K562 (cell line): ENCODE results near the gene TRAPPC4. TPM values are rescaled to one million over a fixed set of nuclear protein-coding genes. Genes with fewer than 3 reads are reported as not detected.

Experiments used
- ATF7 ChIP-seq: fragments of 450-650 bp; IDR thresholded peaks from 2 replicates; pipeline ENCODE4 v1.7.1; 2014; ENCODE audit warnings: mild to moderate bottlenecking, moderate library complexity
- BCOR ChIP-seq: fragments of 450-650 bp; IDR thresholded peaks from 2 replicates; pipeline ENCODE4 v1.6.1; 2016
- C11orf30 ChIP-seq: fragments of 450-650 bp; IDR thresholded peaks from 2 replicates; pipeline ENCODE4 v1.6.1; 2016; ENCODE audit warnings: low read depth, mild to moderate bottlenecking
- CEBPG ChIP-seq, 3 experiments: fragments of 200-800 bp in 1 of 3; sonication (Bioruptor generic) in 1 of 3; sonication (generic) in 1 of 3; formaldehyde crosslinking in 1 of 3; IDR thresholded peaks in 2 of 3; conservative IDR thresholded peaks in 1 of 3; 2 replicates each; pipeline versions ENCODE4 v1.6.1 to v1.8.0; 2016 to 2022; ENCODE audit warnings: missing compliant biosample characterization in 2 of 3, missing genetic modification characterization in 2 of 3, mild to moderate bottlenecking in 1 of 3, missing genetic modification reagents in 1 of 3
- CREM ChIP-seq: IDR thresholded peaks from 2 replicates; pipeline ENCODE4 v1.6.1; 2014; ENCODE audit warnings: antibody characterized with exemption, low read depth
- DPF2 ChIP-seq: fragments of 450-650 bp; IDR thresholded peaks from 2 replicates; pipeline ENCODE4 v1.6.1; 2016
- EP300 ChIP-seq: IDR thresholded peaks from 2 replicates; pipeline ENCODE4 v1.6.1; 2012; ENCODE audit warnings: low read length, improper control_type of control experiment
- ESRRA ChIP-seq: fragments of 450-650 bp; IDR thresholded peaks from 2 replicates; pipeline ENCODE4 v1.6.1; 2014; ENCODE audit warnings: low read depth, mild to moderate bottlenecking, moderate library complexity, borderline replicate concordance
- HDAC2 ChIP-seq: fragments of 450-650 bp; IDR thresholded peaks from 2 replicates; pipeline ENCODE4 v1.6.1; 2016; ENCODE audit warnings: mild to moderate bottlenecking
- HIVEP1 ChIP-seq: fragments of 250-450 bp; sonication (Bioruptor Pico); IDR thresholded peaks from 2 replicates; pipeline ENCODE4 v1.4.0; 2020; ENCODE audit warnings: mild to moderate bottlenecking
- LCOR ChIP-seq: sonication (generic); formaldehyde crosslinking; IDR thresholded peaks from 2 replicates; pipeline ENCODE4 v1.8.0; 2022; ENCODE audit warnings: mild to moderate bottlenecking, missing genetic modification reagents
- NCOR1 ChIP-seq: fragments of 450-650 bp; IDR thresholded peaks from 2 replicates; pipeline ENCODE4 v1.6.1; 2016; ENCODE audit warnings: mild to moderate bottlenecking, moderate library complexity
- NRF1 ChIP-seq, 2 experiments: fragments of 450-650 bp; IDR thresholded peaks in 1 of 2; conservative IDR thresholded peaks in 1 of 2; 2 replicates each; pipeline ENCODE4 v1.6.1; 2014; ENCODE audit warnings: mild to moderate bottlenecking in 2 of 2
- PHB ChIP-seq: fragments of 250-450 bp; sonication (Bioruptor Pico); IDR thresholded peaks from 2 replicates; pipeline ENCODE4 v1.5.0; 2021
- SMARCC2 ChIP-seq: fragments of 450-650 bp; IDR thresholded peaks from 2 replicates; pipeline ENCODE4 v1.6.1; 2017; ENCODE audit warnings: antibody characterized with exemption, moderate library complexity, mild to moderate bottlenecking, low read depth
- SMARCE1 ChIP-seq: fragments of 450-650 bp; IDR thresholded peaks from 2 replicates; pipeline ENCODE4 v1.7.1; 2016; ENCODE audit warnings: mild to moderate bottlenecking
- SOX6 ChIP-seq: fragments of 450-650 bp; IDR thresholded peaks from 2 replicates; pipeline ENCODE4 v1.6.1; 2014; ENCODE audit warnings: mild to moderate bottlenecking
- SP1 ChIP-seq: sonication (generic); formaldehyde crosslinking; IDR thresholded peaks from 2 replicates; pipeline ENCODE4 v1.8.1; 2022; ENCODE audit warnings: mild to moderate bottlenecking, missing genetic modification reagents
- TCF3 ChIP-seq: sonication (generic); formaldehyde crosslinking; IDR thresholded peaks from 2 replicates; pipeline ENCODE4 v1.4.0; 2020; ENCODE audit warnings: mild to moderate bottlenecking, missing genetic modification reagents
- TRIM28 ChIP-seq: fragments of 450-650 bp; IDR thresholded peaks from 2 replicates; pipeline ENCODE4 v1.6.1; 2017
- ZNF316 ChIP-seq: fragments of 450-650 bp; IDR thresholded peaks from 2 replicates; pipeline ENCODE4 v1.6.1; 2016
- ZNF449 ChIP-seq: fragments of 250-450 bp; sonication (Bioruptor Pico); IDR thresholded peaks from 2 replicates; pipeline ENCODE4 v1.8.0; 2022; ENCODE audit warnings: moderate library complexity, mild to moderate bottlenecking, inconsistent platforms
- polyA plus RNA-seq, 8 experiments: library from polyadenylated mRNA; depleted of rRNA in 4 of 8; stranded (reverse) in 5 of 8; unstranded in 3 of 8; fragments of >200 nt; fragmentation: Nextera tagmentation in 2 of 8; fragmentation: Illumina TruSeq in 1 of 8; extraction: Ambion mirVana in 2 of 8; extraction: Trizol in 1 of 8; gene quantifications; 2 replicates each; pipeline versions ENCODE4 v1.2.1 to v1.2.3, GENCODE V29; 2011 to 2014; ENCODE audit warnings: inconsistent platforms in 1 of 8, missing spikeins in 1 of 8
- total RNA-seq, 7 experiments: library from RNA; depleted of rRNA in 6 of 7; stranded (reverse); fragments of >200 nt in 6 of 7; fragmentation: Illumina TruSeq in 2 of 7; extraction: Trizol in 2 of 7; gene quantifications; 2 replicates each; pipeline versions ENCODE4 v1.2.1 to v1.2.3, GENCODE V29; 2011 to 2021; ENCODE audit warnings: low replicate concordance in 1 of 7
- TF ChIP-seq, protein P1 (sequence below): sonication (generic); formaldehyde crosslinking; IDR thresholded peaks from 2 replicates; pipeline ENCODE4 v1.8.1; 2023; ENCODE audit warnings: mild to moderate bottlenecking, missing genetic modification reagents
- TF ChIP-seq, protein P2 (sequence below): fragments of 150-350 bp; IDR thresholded peaks from 2 replicates; pipeline ENCODE4 v1.6.1; 2014; ENCODE audit warnings: low read depth, mild to moderate bottlenecking, low read length, borderline replicate concordance

The TRAPPC4 gene
- total and polyA plus RNA-seq, 9 of the 15 experiments (the other 6 are each of a cell fraction or from before 2014, with no cell fraction given), result 121 to 524 (median 142) TPM

DNA sequence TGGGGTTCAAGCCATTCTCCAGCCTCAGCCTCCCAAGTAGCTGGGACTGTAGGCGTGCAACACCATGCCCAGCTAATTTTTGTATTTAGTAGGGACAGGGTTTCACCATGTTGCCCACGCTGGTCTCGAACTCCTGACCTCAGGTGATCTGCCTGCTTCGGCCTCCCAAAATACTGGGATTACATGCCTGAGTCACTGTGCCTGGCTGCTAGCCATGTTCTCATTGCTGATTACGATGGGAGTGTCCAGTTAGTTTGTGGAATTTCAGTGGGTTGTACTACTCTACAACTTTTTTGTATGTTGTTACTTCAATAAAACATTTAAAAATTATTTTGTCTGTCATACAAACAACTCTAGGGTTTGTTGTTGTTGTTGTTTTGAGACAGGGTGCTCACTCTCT, 44.2 kb downstream of the TRAPPC4 start (continued):
- TF ChIP-seq TCF3 (CRISPR knock-in tag) (0 out of 2 replicates have a peak, but pooled peaks have one; percentile 16), HDAC2 (0 out of 2 replicates have a peak, but pooled peaks have one; percentile 49), NRF1 (conservative IDR thresholded peaks at IDR 0.05 in 1 of 2, IDR thresholded peaks at IDR 0.05 in 1 of 2) (peak in 1 of 2 experiments; percentile 20; a peak in 1 of 4 replicates), SOX6 (peak; percentile 28; the same call in 1 of the 2 replicates), SP1 (CRISPR knock-in tag) (peak; percentile 60; the same call in 1 of the 2 replicates), PHB (CRISPR knock-in tag) (no peak), SMARCE1 (peak; percentile 71), SMARCC2 (peak; percentile 30; the same call in 1 of the 2 replicates), EP300 (peak; percentile 28; the same call in 1 of the 2 replicates), BCOR (peak; percentile 87), ZNF449 (CRISPR knock-in tag) (no peak), ESRRA (peak; percentile 40; the same call in 1 of the 2 replicates), ATF7 (peak; percentile 48; the same call in 1 of the 2 replicates), ZNF316 (peak; percentile 84), CEBPG (CRISPR knock-in tag; IDR thresholded peaks at IDR 0.05) (no peak), CEBPG (tag; conservative IDR thresholded peaks at IDR 0.05 in 1 of 2, IDR thresholded peaks at IDR 0.05 in 1 of 2) (0 out of 4 replicates have a peak, but pooled peaks of 1 of the 2 experiments have one; percentile 9), TRIM28 (0 out of 2 replicates have a peak, but pooled peaks have one; percentile 52), C11orf30 (peak; percentile 94), NCOR1 (0 out of 2 replicates have a peak, but pooled peaks have one; percentile 20), DPF2 (peak; percentile 84), HIVEP1 (CRISPR knock-in tag) (no peak), LCOR (0 out of 2 replicates have a peak, but pooled peaks have one; percentile 49), CREM (0 out of 2 replicates have a peak, but pooled peaks have one; percentile 7)
- TF ChIP-seq, protein P1, sequence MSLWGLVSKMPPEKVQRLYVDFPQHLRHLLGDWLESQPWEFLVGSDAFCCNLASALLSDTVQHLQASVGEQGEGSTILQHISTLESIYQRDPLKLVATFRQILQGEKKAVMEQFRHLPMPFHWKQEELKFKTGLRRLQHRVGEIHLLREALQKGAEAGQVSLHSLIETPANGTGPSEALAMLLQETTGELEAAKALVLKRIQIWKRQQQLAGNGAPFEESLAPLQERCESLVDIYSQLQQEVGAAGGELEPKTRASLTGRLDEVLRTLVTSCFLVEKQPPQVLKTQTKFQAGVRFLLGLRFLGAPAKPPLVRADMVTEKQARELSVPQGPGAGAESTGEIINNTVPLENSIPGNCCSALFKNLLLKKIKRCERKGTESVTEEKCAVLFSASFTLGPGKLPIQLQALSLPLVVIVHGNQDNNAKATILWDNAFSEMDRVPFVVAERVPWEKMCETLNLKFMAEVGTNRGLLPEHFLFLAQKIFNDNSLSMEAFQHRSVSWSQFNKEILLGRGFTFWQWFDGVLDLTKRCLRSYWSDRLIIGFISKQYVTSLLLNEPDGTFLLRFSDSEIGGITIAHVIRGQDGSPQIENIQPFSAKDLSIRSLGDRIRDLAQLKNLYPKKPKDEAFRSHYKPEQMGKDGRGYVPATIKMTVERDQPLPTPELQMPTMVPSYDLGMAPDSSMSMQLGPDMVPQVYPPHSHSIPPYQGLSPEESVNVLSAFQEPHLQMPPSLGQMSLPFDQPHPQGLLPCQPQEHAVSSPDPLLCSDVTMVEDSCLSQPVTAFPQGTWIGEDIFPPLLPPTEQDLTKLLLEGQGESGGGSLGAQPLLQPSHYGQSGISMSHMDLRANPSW (CRISPR knock-in tag), result no peak
- TF ChIP-seq, protein P2, sequence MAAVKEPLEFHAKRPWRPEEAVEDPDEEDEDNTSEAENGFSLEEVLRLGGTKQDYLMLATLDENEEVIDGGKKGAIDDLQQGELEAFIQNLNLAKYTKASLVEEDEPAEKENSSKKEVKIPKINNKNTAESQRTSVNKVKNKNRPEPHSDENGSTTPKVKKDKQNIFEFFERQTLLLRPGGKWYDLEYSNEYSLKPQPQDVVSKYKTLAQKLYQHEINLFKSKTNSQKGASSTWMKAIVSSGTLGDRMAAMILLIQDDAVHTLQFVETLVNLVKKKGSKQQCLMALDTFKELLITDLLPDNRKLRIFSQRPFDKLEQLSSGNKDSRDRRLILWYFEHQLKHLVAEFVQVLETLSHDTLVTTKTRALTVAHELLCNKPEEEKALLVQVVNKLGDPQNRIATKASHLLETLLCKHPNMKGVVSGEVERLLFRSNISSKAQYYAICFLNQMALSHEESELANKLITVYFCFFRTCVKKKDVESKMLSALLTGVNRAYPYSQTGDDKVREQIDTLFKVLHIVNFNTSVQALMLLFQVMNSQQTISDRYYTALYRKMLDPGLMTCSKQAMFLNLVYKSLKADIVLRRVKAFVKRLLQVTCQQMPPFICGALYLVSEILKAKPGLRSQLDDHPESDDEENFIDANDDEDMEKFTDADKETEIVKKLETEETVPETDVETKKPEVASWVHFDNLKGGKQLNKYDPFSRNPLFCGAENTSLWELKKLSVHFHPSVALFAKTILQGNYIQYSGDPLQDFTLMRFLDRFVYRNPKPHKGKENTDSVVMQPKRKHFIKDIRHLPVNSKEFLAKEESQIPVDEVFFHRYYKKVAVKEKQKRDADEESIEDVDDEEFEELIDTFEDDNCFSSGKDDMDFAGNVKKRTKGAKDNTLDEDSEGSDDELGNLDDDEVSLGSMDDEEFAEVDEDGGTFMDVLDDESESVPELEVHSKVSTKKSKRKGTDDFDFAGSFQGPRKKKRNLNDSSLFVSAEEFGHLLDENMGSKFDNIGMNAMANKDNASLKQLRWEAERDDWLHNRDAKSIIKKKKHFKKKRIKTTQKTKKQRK, result no peak
